ENCODE data around the gene DPH5. TPM values are rescaled to one million over a fixed set of nuclear protein-coding genes. Genes with fewer than 3 reads are reported as not detected.

Gene DPH5
- polyA plus RNA-seq, 1 of the 3 experiments (the other 2 are of a cell fraction): 36.6 TPM

- Histone ChIP-seq H3K4me3 (ENCODE audit: low read depth in 2 of 2, low read length in 1 of 2) (no peak overlapping the region), H3K36me3 (replicated peaks in 1 of 2; ENCODE audit: control insufficient read depth in 1 of 2, insufficient read depth in 2 of 2, low read length in 1 of 2) (peaks cover 14% of the 10 kb centered on the region in 2 experiments), H3K9me2 (no peaks in the 10 kb centered on the region), H3K79me2 (ENCODE audit: insufficient read depth) (no peaks in the 10 kb centered on the region), H3K4me2 (peak overlapping the region; percentile 30; the same call in 1 of the 2 replicates), H3K27me3 (ENCODE audit: insufficient read depth) (no peaks in the 10 kb centered on the region), H3K9ac (no peak overlapping the region), H2AFZ (ENCODE audit: low read depth) (no peak overlapping the region), H3F3A (replicated peaks; ENCODE audit: insufficient read depth) (peaks cover 8% of the 10 kb centered on the region), H4K20me1 (ENCODE audit: insufficient read depth) (no peaks in the 10 kb centered on the region; the same call in 1 of the 2 replicates), H3K9me3 (no peaks in the 10 kb centered on the region), H3K27ac (ENCODE audit: low read depth in 2 of 2, low read length in 1 of 2) (peak overlapping the region; percentile 67 to 70), H3K4me1 (ENCODE audit: control insufficient read depth in 1 of 2, insufficient read depth in 2 of 2, low read depth in 1 of 2, low read length in 1 of 2) (peaks cover 10 to 12% of the 10 kb centered on the region in 2 experiments; a peak in 2 of 4 replicates)
- TF ChIP-seq SIN3A (IDR thresholded peaks at IDR 0.05; ENCODE audit: borderline replicate concordance, low read depth, low read length) (no peak), ELF1 (IDR thresholded peaks at IDR 0.05) (0 out of 2 replicates have a peak, but pooled peaks have one; percentile 16), USF1 (IDR thresholded peaks at IDR 0.05; ENCODE audit: borderline replicate concordance, low read depth) (no peak), ZBTB33 (IDR thresholded peaks at IDR 0.05; ENCODE audit: borderline replicate concordance, low read depth) (no peak), GABPA (IDR thresholded peaks at IDR 0.05; ENCODE audit: low read depth) (no peak), FOXM1 (IDR thresholded peaks at IDR 0.05; ENCODE audit: low read depth) (no peak), EP300 (IDR thresholded peaks at IDR 0.05; ENCODE audit: borderline replicate concordance in 1 of 2, low read depth in 1 of 2, low read length in 1 of 2) (peak; percentile 50 to 57; a peak in 2 of 4 replicates), RXRA (IDR thresholded peaks at IDR 0.05; ENCODE audit: borderline replicate concordance, low read depth) (no peak), USF2 (IDR thresholded peaks at IDR 0.05; ENCODE audit: borderline replicate concordance, low read depth, low read length) (no peak), PBX3 (IDR thresholded peaks at IDR 0.05) (peak; percentile 77), RFX5 (IDR thresholded peaks at IDR 0.05; ENCODE audit: low read length) (no peak), IRF3 (IDR thresholded peaks at IDR 0.05; ENCODE audit: low read depth, low read length) (no peak), MXI1 (IDR thresholded peaks at IDR 0.05; ENCODE audit: low read depth, low read length) (no peak), TCF12 (IDR thresholded peaks at IDR 0.05) (peak; percentile 97), TEAD4 (IDR thresholded peaks at IDR 0.05; ENCODE audit: borderline replicate concordance, insufficient read depth) (peak; percentile 43; the same call in 1 of the 2 replicates), NFIC (IDR thresholded peaks at IDR 0.05; ENCODE audit: borderline replicate concordance) (peak; percentile 51), CTCF (IDR thresholded peaks at IDR 0.05) (no peak), FOSL2 (IDR thresholded peaks at IDR 0.05; ENCODE audit: borderline replicate concordance, low read depth) (peak; percentile 87; the same call in 1 of the 2 replicates), GATA2 (CRISPR knock-in tag; IDR thresholded peaks at IDR 0.05) (no peak), POLR2AphosphoS5 (IDR thresholded peaks at IDR 0.05; ENCODE audit: low read depth, low read length) (peak; percentile 55; the same call in 1 of the 2 replicates), JUND (IDR thresholded peaks at IDR 0.05) (peak; percentile 81)
- CTCF ChIA-PET: interaction anchor here (0.7 to 2.4 kb wide), 5 partner anchors 9 to 481 kb away, joined by 3 to 8 read pairs (median 4); no protein-coding TSS in a partner anchor
- peak; percentile 19 for DNase-seq
- WGBS (ENCODE audit: low lambda C conversion rate): 9% methylated on average over 1 of the region's 1 CpG
- POLR2A ChIA-PET: no interaction called here
Observed at GRCh38 chr1:100955322-100955721, 70.3 kb downstream of the DPH5 start.

Measured in SK-N-SH (cell line).